ENCODE measurements around the gene NDUFA5.

Gene NDUFA5

GRCh38 chr7:123500878-123501489 is 56.6 kb downstream of the NDUFA5 start:
- no peak for DNase-seq

- DNase-seq: no peak
Measured at GRCh38 chr7:123499211-123499970, 58.2 kb downstream of the NDUFA5 start.

- DNase-seq: no peak
Measured at GRCh38 chr7:123498601-123499000, 59.0 kb downstream of the NDUFA5 start.

- no peak for DNase-seq
Measured at GRCh38 chr7:123498031-123498430, 59.6 kb downstream of the NDUFA5 start.

GRCh38 chr7:123494193-123494796 is 63.3 kb downstream of the NDUFA5 start:
- DNase-seq: peak; percentile 57 to 69

- peak; percentile 9 to 52 for DNase-seq
Measured at GRCh38 chr7:123492485-123492884, 65.1 kb downstream of the NDUFA5 start.
